Measurements from ENCODE around the gene NFU1.
"Not testable (repeated sequence)": the region's sequence is repeated elsewhere in the genome, so short reads cannot be mapped to it uniquely, and the experiment has no call there.

The NFU1 gene

DNA sequence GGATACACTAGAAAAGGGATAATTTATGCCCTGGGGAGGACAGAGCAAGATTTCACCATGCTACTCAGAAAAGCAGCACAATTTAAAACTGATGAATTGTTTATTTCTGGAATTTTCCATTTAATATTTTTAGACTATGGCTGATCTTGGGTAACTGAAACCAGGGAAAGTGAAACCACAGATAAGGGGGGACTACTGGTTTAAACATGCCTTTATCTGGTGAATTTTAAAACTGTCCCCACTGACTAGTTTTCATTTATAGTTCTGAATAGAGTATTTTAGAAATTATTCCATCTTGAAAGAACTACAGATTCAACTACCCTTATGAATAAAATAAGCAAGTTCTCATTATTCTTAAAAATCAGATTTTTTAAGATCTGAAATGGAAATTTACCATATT, 15.0 kb downstream of the NFU1 start:
- Histone ChIP-seq H3K36me3 (ENCODE audit: control insufficient read depth, insufficient read depth, low read length) (peaks cover 33% of the 10 kb centered on the region), H3K4me1 (ENCODE audit: control insufficient read depth, insufficient read depth, low read length) (no peaks in the 10 kb centered on the region), H3K9me3 (ENCODE audit: control insufficient read depth, insufficient read depth, low read length) (no peaks in the 10 kb centered on the region), H3K4me3 (ENCODE audit: low read depth, low read length) (no peak overlapping the region), H3K9ac (ENCODE audit: low read depth, low read length) (no peak overlapping the region), H3K27me3 (ENCODE audit: control insufficient read depth, insufficient read depth, low read length) (no peaks in the 10 kb centered on the region), H3K27ac (ENCODE audit: low read depth, low read length) (no peak overlapping the region)

DNA sequence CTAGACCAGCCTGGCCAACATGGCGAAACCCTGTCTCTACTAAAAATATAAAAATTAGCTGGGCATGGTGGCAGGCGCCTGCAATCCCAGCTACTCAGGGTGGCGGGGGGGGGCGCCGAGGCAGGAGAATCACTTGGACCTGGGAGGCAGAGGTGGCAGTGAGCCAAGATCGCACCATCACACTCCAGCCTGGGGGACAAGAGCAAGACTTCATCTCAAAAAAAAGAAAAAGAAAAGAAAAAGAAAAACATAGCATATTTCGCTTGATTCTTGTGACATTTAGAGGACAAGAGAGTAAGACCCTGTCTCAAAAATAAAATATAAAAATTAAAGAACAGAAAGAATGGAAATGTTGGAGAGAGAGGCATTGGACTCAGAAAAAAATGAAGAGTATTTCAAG, 18.1 kb downstream of the NFU1 start:
- not testable (repeated sequence) for H3K27ac ChIP-seq (ENCODE audit: low read depth, low read length); H3K9ac ChIP-seq (ENCODE audit: low read depth, low read length); H3K9me3 ChIP-seq (ENCODE audit: control insufficient read depth, insufficient read depth, low read length); H3K27me3 ChIP-seq (ENCODE audit: control insufficient read depth, insufficient read depth, low read length); H3K4me1 ChIP-seq (ENCODE audit: control insufficient read depth, insufficient read depth, low read length); H3K4me3 ChIP-seq (ENCODE audit: low read depth, low read length)
- peaks cover 48% of the 10 kb centered on the region for H3K36me3 ChIP-seq (ENCODE audit: control insufficient read depth, insufficient read depth, low read length)

DNA sequence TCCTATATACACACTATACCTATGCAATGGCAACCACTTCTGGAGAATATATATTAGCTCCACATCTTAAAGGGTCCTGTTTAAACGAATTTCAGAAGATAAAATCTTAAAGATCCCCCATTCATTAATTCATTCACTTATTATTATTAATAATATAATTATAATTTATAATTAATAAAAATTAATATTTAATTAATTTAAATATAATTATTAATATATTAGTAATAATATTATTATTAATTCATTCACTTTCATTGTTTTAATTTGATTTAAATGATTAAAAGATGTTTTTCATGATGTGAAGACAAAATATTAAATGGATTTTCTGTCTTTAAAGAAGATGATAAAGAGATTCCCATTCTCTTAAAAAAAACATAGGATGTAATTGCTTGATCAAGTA, 21.1 kb downstream of the NFU1 start:
- H3K27ac ChIP-seq (ENCODE audit: low read depth, low read length), result no peak overlapping the region
- no peaks in the 10 kb centered on the region for H3K9me3 ChIP-seq (ENCODE audit: control insufficient read depth, insufficient read depth, low read length)
- no peaks in the 10 kb centered on the region for H3K4me1 ChIP-seq (ENCODE audit: control insufficient read depth, insufficient read depth, low read length)
- H3K4me3 ChIP-seq (ENCODE audit: low read depth, low read length), result no peak overlapping the region
- H3K9ac ChIP-seq (ENCODE audit: low read depth, low read length), result no peak overlapping the region
- H3K27me3 ChIP-seq (ENCODE audit: control insufficient read depth, insufficient read depth, low read length), result no peaks in the 10 kb centered on the region
- H3K36me3 ChIP-seq (ENCODE audit: control insufficient read depth, insufficient read depth, low read length), result peaks cover 46% of the 10 kb centered on the region

DNA sequence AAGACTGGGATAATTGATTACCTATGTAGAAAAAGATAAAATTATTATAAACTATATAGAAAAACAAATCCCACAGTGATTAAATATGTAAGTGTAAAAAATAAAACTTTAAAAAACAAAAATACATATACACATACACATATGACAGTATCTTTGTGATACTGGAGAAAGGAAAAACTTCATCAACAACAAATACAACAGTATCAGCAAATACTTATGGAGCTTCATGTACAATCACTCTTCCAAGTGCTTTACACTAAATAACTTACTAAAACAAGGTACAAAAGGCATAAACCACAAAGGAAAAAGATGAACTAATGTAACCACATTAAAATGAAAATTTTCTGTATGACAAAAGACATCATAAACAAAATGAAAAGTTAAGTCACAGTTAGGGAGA, 26.1 kb downstream of the NFU1 start:
- Histone ChIP-seq H3K4me3 (ENCODE audit: low read depth, low read length) (no peak overlapping the region), H3K36me3 (ENCODE audit: control insufficient read depth, insufficient read depth, low read length) (peaks cover 36% of the 10 kb centered on the region), H3K27ac (ENCODE audit: low read depth, low read length) (no peak overlapping the region), H3K27me3 (ENCODE audit: control insufficient read depth, insufficient read depth, low read length) (no peaks in the 10 kb centered on the region), H3K9me3 (ENCODE audit: control insufficient read depth, insufficient read depth, low read length) (no peaks in the 10 kb centered on the region), H3K4me1 (ENCODE audit: control insufficient read depth, insufficient read depth, low read length) (no peaks in the 10 kb centered on the region), H3K9ac (ENCODE audit: low read depth, low read length) (no peak overlapping the region)

DNA sequence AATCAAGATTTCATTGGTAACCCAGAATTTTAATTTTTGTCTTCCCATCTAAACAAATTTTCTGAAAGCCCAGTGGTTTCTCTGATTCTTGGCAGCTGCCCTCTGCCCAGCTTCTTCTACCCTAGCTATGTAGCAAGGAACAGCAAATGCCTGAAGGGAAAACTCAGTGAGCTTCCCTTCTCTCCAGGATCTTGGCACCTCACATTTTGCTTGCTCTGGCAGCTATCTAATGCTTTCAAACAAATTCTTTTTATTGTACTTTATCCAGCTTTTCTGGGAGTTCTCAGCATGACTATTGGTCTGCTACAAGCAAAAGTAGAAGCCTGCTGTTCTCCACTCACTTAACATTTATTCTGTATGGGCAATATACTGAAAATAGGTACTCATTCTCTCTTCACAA, 31.9 kb downstream of the NFU1 start:
- H3K9me3 ChIP-seq (ENCODE audit: control insufficient read depth, insufficient read depth, low read length), result no peaks in the 10 kb centered on the region
- H3K4me1 ChIP-seq (ENCODE audit: control insufficient read depth, insufficient read depth, low read length), result no peaks in the 10 kb centered on the region
- H3K27me3 ChIP-seq (ENCODE audit: control insufficient read depth, insufficient read depth, low read length), result no peaks in the 10 kb centered on the region
- H3K36me3 ChIP-seq (ENCODE audit: control insufficient read depth, insufficient read depth, low read length), result peaks cover 44% of the 10 kb centered on the region
- H3K4me3 ChIP-seq (ENCODE audit: low read depth, low read length), result no peak overlapping the region
- no peak overlapping the region for H3K27ac ChIP-seq (ENCODE audit: low read depth, low read length)
- H3K9ac ChIP-seq (ENCODE audit: low read depth, low read length), result no peak overlapping the region

DNA sequence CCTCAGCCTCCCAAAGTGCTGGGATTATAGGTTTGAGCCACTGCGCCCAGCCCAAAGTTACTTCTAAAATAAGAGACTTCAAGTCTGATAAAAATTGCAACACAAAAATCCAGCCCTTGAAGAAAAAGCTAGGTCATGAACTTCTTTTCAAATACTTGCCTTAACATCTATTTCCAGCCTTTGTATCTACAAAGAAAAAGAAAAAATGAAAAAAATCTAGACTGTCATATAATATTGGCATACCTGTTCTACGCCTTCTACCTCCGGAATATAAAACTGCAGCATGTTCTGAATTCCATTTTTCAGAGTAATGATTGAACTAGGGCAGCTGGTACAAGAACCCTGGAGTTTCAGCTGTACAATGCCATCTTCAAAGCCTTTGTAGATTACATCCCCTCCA, 37.1 kb downstream of the NFU1 start:
- Histone ChIP-seq H3K27ac (ENCODE audit: low read depth, low read length) (no peak overlapping the region), H3K4me1 (ENCODE audit: control insufficient read depth, insufficient read depth, low read length) (no peaks in the 10 kb centered on the region), H3K27me3 (ENCODE audit: control insufficient read depth, insufficient read depth, low read length) (no peaks in the 10 kb centered on the region), H3K4me3 (ENCODE audit: low read depth, low read length) (no peak overlapping the region), H3K9me3 (ENCODE audit: control insufficient read depth, insufficient read depth, low read length) (no peaks in the 10 kb centered on the region), H3K9ac (ENCODE audit: low read depth, low read length) (no peak overlapping the region), H3K36me3 (ENCODE audit: control insufficient read depth, insufficient read depth, low read length) (peaks cover 55% of the 10 kb centered on the region)

DNA sequence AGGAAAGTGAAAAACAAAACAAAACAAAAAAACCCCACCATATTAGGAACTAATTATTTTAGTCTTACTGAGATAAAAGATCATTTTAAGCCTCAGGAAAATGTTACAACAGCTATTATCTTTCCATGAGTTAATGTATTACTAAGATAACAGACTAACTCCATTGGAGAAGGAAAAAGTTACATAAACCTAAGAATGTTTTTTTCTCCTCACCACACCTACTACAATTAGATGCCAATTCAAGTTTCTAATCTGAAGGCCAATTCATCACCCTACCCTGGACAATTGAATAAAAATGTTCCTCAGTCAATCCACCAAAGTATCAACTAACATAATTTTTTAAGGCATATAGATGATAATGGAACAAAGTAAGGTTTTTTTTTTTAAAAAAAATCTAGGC, 40.0 kb downstream of the NFU1 start:
- no peak overlapping the region for H3K27ac ChIP-seq (ENCODE audit: low read depth, low read length)
- H3K4me3 ChIP-seq (ENCODE audit: low read depth, low read length), result no peak overlapping the region
- H3K9me3 ChIP-seq (ENCODE audit: control insufficient read depth, insufficient read depth, low read length), result no peaks in the 10 kb centered on the region
- no peaks in the 10 kb centered on the region for H3K4me1 ChIP-seq (ENCODE audit: control insufficient read depth, insufficient read depth, low read length)
- H3K27me3 ChIP-seq (ENCODE audit: control insufficient read depth, insufficient read depth, low read length), result no peaks in the 10 kb centered on the region
- H3K36me3 ChIP-seq (ENCODE audit: control insufficient read depth, insufficient read depth, low read length), result peaks cover 37% of the 10 kb centered on the region
- H3K9ac ChIP-seq (ENCODE audit: low read depth, low read length), result no peak overlapping the region

DNA sequence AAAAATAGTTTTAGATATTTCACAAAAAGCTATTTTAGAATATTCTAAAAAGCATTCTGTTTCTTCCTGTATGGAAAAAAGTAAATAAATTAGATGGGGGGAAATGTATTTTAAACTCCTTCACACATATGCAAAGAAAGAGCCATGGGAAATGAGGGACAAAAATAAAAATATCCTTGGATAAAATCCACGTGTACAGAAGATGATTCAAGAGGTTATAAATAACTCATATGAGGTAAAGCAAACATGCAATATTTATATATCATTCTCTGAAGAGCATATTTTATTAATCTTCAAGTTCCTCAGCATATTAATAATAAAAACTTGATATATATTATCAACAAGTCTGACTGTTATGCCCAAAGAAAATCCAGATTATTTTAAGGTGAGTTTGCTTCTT, 41.4 kb downstream of the NFU1 start:
- H3K4me1 ChIP-seq (ENCODE audit: control insufficient read depth, insufficient read depth, low read length), result no peaks in the 10 kb centered on the region
- H3K9ac ChIP-seq (ENCODE audit: low read depth, low read length), result no peak overlapping the region
- H3K36me3 ChIP-seq (ENCODE audit: control insufficient read depth, insufficient read depth, low read length), result peaks cover 34% of the 10 kb centered on the region
- no peaks in the 10 kb centered on the region for H3K27me3 ChIP-seq (ENCODE audit: control insufficient read depth, insufficient read depth, low read length)
- H3K4me3 ChIP-seq (ENCODE audit: low read depth, low read length), result no peak overlapping the region
- no peaks in the 10 kb centered on the region for H3K9me3 ChIP-seq (ENCODE audit: control insufficient read depth, insufficient read depth, low read length)
- H3K27ac ChIP-seq (ENCODE audit: low read depth, low read length), result no peak overlapping the region

DNA sequence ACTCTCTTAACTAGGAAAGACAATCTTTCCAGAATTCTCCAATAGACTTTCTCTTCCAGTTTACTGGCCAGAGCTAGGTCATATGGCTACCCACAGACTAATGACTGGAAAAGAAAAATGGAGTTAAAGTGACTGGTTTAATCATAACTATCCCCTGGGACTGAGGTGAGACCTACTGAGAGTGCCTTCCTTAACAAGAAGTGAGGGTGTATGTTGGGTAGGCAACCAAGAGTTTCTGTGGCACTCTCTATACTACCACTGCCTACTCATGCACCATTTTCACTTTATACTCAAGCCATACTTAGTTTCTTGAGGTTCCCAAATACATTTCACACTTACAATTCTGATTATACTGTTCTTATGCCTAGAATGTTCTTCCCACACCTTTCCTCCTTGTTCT, 43.3 kb downstream of the NFU1 start:
- Histone ChIP-seq H3K27me3 (ENCODE audit: control insufficient read depth, insufficient read depth, low read length) (no peaks in the 10 kb centered on the region), H3K9me3 (ENCODE audit: control insufficient read depth, insufficient read depth, low read length) (no peaks in the 10 kb centered on the region), H3K9ac (ENCODE audit: low read depth, low read length) (no peak overlapping the region), H3K27ac (ENCODE audit: low read depth, low read length) (no peak overlapping the region), H3K36me3 (ENCODE audit: control insufficient read depth, insufficient read depth, low read length) (peaks cover 18% of the 10 kb centered on the region), H3K4me3 (ENCODE audit: low read depth, low read length) (no peak overlapping the region), H3K4me1 (ENCODE audit: control insufficient read depth, insufficient read depth, low read length) (no peaks in the 10 kb centered on the region)

DNA sequence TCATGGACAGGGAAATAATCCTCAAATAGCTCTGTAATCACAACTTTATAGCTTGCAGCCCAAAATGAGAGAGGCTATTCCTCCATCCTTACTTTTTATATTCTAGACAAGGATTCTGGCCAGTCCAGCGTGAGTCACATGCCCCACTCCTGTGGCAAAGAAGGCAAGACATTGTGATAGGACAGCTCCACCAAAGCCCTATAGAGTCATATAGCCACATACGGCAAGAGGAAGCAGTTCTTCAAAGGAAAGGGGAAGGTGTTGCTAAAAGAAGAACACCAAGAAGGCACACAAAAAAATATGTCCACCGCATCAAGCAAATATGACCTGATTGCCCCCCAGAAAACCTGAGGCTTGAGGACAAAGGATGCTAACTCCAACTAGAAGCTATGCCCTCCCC, 46.8 kb downstream of the NFU1 start:
- no peak overlapping the region for H3K9ac ChIP-seq (ENCODE audit: low read depth, low read length)
- H3K36me3 ChIP-seq (ENCODE audit: control insufficient read depth, insufficient read depth, low read length), result no peaks in the 10 kb centered on the region
- H3K9me3 ChIP-seq (ENCODE audit: control insufficient read depth, insufficient read depth, low read length), result no peaks in the 10 kb centered on the region
- H3K27ac ChIP-seq (ENCODE audit: low read depth, low read length), result no peak overlapping the region
- H3K27me3 ChIP-seq (ENCODE audit: control insufficient read depth, insufficient read depth, low read length), result no peaks in the 10 kb centered on the region
- H3K4me3 ChIP-seq (ENCODE audit: low read depth, low read length), result no peak overlapping the region
- peaks cover 16% of the 10 kb centered on the region for H3K4me1 ChIP-seq (ENCODE audit: control insufficient read depth, insufficient read depth, low read length)

DNA sequence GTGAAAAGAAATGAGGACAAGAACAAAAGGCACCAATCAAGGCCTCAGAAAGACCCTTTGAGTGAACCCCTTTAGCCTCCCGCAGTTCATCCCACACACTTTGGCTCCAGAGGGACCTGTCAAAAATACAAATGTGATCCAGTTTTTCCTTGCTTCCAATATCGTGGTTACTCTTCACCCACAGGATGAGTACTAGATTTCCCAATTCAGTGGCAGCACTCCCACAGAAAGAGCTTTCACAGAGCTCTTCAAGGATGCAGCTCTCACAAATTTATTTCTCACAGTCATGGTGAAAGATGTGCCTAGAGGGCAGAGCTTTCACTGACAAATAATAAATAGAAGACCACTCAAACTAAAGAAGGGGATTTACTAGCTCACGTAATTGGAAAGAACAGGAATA, 47.2 kb downstream of the NFU1 start:
- H3K9ac ChIP-seq (ENCODE audit: low read depth, low read length), result no peak overlapping the region
- H3K27ac ChIP-seq (ENCODE audit: low read depth, low read length), result no peak overlapping the region
- no peaks in the 10 kb centered on the region for H3K27me3 ChIP-seq (ENCODE audit: control insufficient read depth, insufficient read depth, low read length)
- peaks cover 16% of the 10 kb centered on the region for H3K4me1 ChIP-seq (ENCODE audit: control insufficient read depth, insufficient read depth, low read length)
- H3K9me3 ChIP-seq (ENCODE audit: control insufficient read depth, insufficient read depth, low read length), result no peaks in the 10 kb centered on the region
- H3K4me3 ChIP-seq (ENCODE audit: low read depth, low read length), result no peak overlapping the region
- no peaks in the 10 kb centered on the region for H3K36me3 ChIP-seq (ENCODE audit: control insufficient read depth, insufficient read depth, low read length)

DNA sequence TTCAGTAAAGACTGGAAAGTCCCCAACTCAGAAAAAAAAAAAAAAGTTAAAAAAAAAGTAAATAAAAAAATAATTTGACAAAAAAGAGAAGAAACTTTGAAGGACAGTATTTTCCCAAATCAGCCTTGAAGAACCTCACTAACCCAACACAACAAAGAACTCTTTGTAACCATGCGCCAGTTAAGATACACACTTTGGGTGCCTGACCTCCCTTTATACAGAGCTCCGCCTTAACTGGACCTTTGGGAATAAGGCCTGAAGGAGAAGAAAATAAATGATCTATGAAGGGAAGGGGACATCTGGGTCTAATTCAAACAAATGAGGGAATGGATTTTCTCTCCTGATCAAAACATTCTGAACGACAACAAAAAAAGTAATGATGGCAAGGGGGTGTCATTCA, 48.0 kb downstream of the NFU1 start:
- H3K36me3 ChIP-seq (ENCODE audit: control insufficient read depth, insufficient read depth, low read length), result no peaks in the 10 kb centered on the region
- peaks cover 16% of the 10 kb centered on the region for H3K4me1 ChIP-seq (ENCODE audit: control insufficient read depth, insufficient read depth, low read length)
- H3K9ac ChIP-seq (ENCODE audit: low read depth, low read length), result no peak overlapping the region

More for the DNA sequence above, 48.0 kb downstream of the NFU1 start:
- Histone ChIP-seq H3K27me3 (ENCODE audit: control insufficient read depth, insufficient read depth, low read length) (no peaks in the 10 kb centered on the region), H3K27ac (ENCODE audit: low read depth, low read length) (no peak overlapping the region), H3K4me3 (ENCODE audit: low read depth, low read length) (no peak overlapping the region), H3K9me3 (ENCODE audit: control insufficient read depth, insufficient read depth, low read length) (no peaks in the 10 kb centered on the region)

Data from HUES48 (cell line).